Upper lobe of left lung (tissue), 4 donors: ENCODE data around the gene TNFRSF6B.

Experiments
- POLR2A ChIP-seq, 4 donors: fragments of 450-650 bp; IDR thresholded peaks; one replicate each; pipeline ENCODE4 v1.5.1; 2016 to 2017; ENCODE audit warnings: antibody characterized with exemption in 4 of 4, mild to moderate bottlenecking in 2 of 4
- TF ChIP-seq, protein P1 (sequence below), 6 experiments: fragments of 450-650 bp in 4 of 6; fragments of 200-600 bp in 2 of 6; sonication (generic) in 2 of 6; IDR thresholded peaks; one replicate each; pipeline ENCODE4 v1.5.1; 2016 to 2019; ENCODE audit warnings: antibody characterized with exemption in 6 of 6

DNA sequence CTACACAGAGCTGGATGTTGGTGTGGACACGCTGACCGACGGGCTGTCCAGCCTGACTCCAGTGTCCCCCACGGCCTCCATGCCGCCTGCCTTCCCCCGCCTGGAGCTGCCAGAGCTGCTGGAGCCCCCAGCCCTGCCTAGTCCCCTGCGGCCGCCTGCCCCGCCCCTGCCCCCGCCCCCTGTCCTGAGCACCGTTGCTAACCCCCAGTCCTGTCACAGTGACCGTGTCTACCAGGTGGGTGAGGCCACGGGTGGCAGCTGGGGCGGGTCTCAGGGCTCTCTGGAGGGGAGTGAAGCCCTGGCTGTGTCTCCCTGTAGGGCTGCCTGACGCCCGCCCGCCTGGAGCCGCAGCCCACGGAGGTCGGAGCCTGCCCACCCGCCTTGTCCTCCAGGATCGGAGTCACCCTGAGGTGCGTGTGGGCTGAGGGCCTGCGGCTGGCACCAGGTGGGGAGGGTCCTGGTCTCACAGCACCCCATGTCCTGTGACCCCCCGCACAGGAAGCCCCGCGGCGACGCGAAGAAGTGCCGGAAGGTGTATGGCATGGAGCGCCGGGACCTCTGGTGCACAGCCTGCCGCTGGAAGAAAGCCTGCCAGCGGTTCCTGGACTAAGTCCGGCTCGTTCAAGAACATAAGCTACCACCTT is 46.1 kb downstream of the TNFRSF6B start:
- TF ChIP-seq, protein P1, sequence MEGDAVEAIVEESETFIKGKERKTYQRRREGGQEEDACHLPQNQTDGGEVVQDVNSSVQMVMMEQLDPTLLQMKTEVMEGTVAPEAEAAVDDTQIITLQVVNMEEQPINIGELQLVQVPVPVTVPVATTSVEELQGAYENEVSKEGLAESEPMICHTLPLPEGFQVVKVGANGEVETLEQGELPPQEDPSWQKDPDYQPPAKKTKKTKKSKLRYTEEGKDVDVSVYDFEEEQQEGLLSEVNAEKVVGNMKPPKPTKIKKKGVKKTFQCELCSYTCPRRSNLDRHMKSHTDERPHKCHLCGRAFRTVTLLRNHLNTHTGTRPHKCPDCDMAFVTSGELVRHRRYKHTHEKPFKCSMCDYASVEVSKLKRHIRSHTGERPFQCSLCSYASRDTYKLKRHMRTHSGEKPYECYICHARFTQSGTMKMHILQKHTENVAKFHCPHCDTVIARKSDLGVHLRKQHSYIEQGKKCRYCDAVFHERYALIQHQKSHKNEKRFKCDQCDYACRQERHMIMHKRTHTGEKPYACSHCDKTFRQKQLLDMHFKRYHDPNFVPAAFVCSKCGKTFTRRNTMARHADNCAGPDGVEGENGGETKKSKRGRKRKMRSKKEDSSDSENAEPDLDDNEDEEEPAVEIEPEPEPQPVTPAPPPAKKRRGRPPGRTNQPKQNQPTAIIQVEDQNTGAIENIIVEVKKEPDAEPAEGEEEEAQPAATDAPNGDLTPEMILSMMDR (IDR thresholded peaks at IDR 0.05), result no peak
- TF ChIP-seq POLR2A (IDR thresholded peaks at IDR 0.05), result no peak
